Endothelial cell of umbilical vein (primary cell): ENCODE measurements around the gene IQSEC3. TPM values are rescaled to one million over a fixed set of nuclear protein-coding genes. Genes with fewer than 3 reads are reported as not detected.

Experiments
- BruUV-seq: library from RNA; stranded (reverse); fragments of 400-500 nt; replicated peaks from 2 replicates; lab custom pipeline; 2021; lab: Mats Ljungman, UMichigan
- CTCF ChIA-PET: fragments of 300-600, 350-600 bp; sonication (Branson Sonifier 250); formaldehyde crosslinking; loops from one replicate; lab custom pipeline; 2021; ENCODE audit warnings: antibody characterized with exemption, inconsistent platforms; lab: Charles Lee
- POLR2A ChIA-PET: fragments of 300-600, 350-600 bp; sonication (Branson Sonifier 250); formaldehyde crosslinking; loops from one replicate; lab custom pipeline; 2021; ENCODE audit warnings: antibody characterized with exemption, inconsistent platforms; lab: Charles Lee
- DNase-seq: peaks from one replicate; pipeline ENCODE4 v3.0.0-alpha.2; 2011; ENCODE audit warnings: low read depth, low spot score
- FAIRE-seq: peaks from 2 replicates; lab custom pipeline; 2011; peaks lifted over from hg19 to GRCh38; lab: Jason Lieb, UNC
- H2AFZ ChIP-seq: 2 replicates; pipeline ENCODE4 v1.6.0; 2012; ENCODE audit warnings: low read depth, low read length, control low read depth, inconsistent platforms
- H3K27ac ChIP-seq: 2 replicates; pipeline ENCODE4 v1.5.1; 2011; ENCODE audit warnings: low read depth, mild to moderate bottlenecking, control low read depth, low read length, moderate library complexity; ENCODE audit not compliant: insufficient read depth
- H3K27me3 ChIP-seq, 2 experiments: 2 replicates each; pipeline versions ENCODE4 v1.6.0 to v1.6.1; 2011; ENCODE audit warnings: low read length in 2 of 2, mixed read lengths in 1 of 2; ENCODE audit not compliant: control insufficient read depth in 2 of 2, insufficient read depth in 2 of 2
- H3K36me3 ChIP-seq, 2 experiments: 2 replicates in 1 of 2; 3 replicates in 1 of 2; pipeline ENCODE4 v1.5.1; 2011; ENCODE audit warnings: low read length in 2 of 2, mild to moderate bottlenecking in 1 of 2, moderate library complexity in 1 of 2; ENCODE audit not compliant: control insufficient read depth in 2 of 2, insufficient read depth in 2 of 2; ENCODE audit errors: extremely low read depth in 1 of 2
- H3K4me1 ChIP-seq: 3 replicates; pipeline ENCODE4 v1.5.1; 2011; ENCODE audit warnings: mild to moderate bottlenecking, low read length; ENCODE audit not compliant: control insufficient read depth, insufficient read depth; ENCODE audit errors: extremely low read depth
- H3K4me2 ChIP-seq: 2 replicates; pipeline ENCODE4 v1.6.1; 2011; ENCODE audit warnings: low read length, control low read depth, mixed read lengths; ENCODE audit not compliant: insufficient read depth
- H3K4me3 ChIP-seq, 3 experiments: fragments of 200-600 bp in 1 of 3; sonication (generic), shearing (Covaris generic) in 1 of 3; replicated peaks in 1 of 3; 2 replicates each; pipeline ENCODE4 v1.5.1; 2011 to 2016; ENCODE audit warnings: control low read depth in 3 of 3, low read length in 3 of 3, mild to moderate bottlenecking in 2 of 3, inconsistent platforms in 1 of 3, low read depth in 1 of 3, moderate library complexity in 1 of 3; ENCODE audit not compliant: insufficient read depth in 1 of 3
- H3K79me2 ChIP-seq: 2 replicates; pipeline ENCODE4 v1.6.0; 2012; ENCODE audit warnings: low read length, inconsistent platforms; ENCODE audit not compliant: control insufficient read depth, insufficient read depth
- H3K9ac ChIP-seq: replicated peaks from 2 replicates; pipeline ENCODE3; 2011; ENCODE audit warnings: low read length, control low read depth; ENCODE audit not compliant: insufficient read depth; ENCODE audit errors: extremely low read depth
- H3K9me1 ChIP-seq: replicated peaks from 3 replicates; pipeline ENCODE4 v1.6.0; 2011; ENCODE audit warnings: mild to moderate bottlenecking, low read length; ENCODE audit not compliant: control insufficient read depth, insufficient read depth; ENCODE audit errors: extremely low read depth
- H3K9me3 ChIP-seq: replicated peaks from 2 replicates; pipeline ENCODE4 v1.5.1; 2012; ENCODE audit warnings: low read length, inconsistent platforms; ENCODE audit not compliant: control insufficient read depth, insufficient read depth
- H4K20me1 ChIP-seq: replicated peaks from 2 replicates; pipeline ENCODE3; 2011; ENCODE audit warnings: mild to moderate bottlenecking, low read length; ENCODE audit not compliant: control insufficient read depth, insufficient read depth; ENCODE audit errors: extremely low read depth
- CTCF ChIP-seq, 2 donors: IDR thresholded peaks; 1 replicate in 1 of 2; 2 replicates in 1 of 2; pipeline ENCODE4 v1.5.1; 2011; ENCODE audit warnings: low read length in 2 of 2, mild to moderate bottlenecking in 2 of 2, moderate library complexity in 2 of 2, control low read depth in 1 of 2, inconsistent platforms in 1 of 2, low read depth in 1 of 2; ENCODE audit not compliant: insufficient read depth in 1 of 2; ENCODE audit errors: extremely low read depth in 1 of 2
- EZH2 ChIP-seq: IDR thresholded peaks from 2 replicates; pipeline ENCODE4 v1.6.1; 2012; ENCODE audit warnings: borderline replicate concordance, low read depth, mild to moderate bottlenecking, moderate library complexity, low read length, inconsistent platforms; ENCODE audit not compliant: severe bottlenecking
- FOS ChIP-seq: IDR thresholded peaks from 2 replicates; pipeline ENCODE4 v1.6.1; 2011; ENCODE audit warnings: mild to moderate bottlenecking, low read length, moderate library complexity, borderline replicate concordance; ENCODE audit not compliant: insufficient read depth
- GATA2 ChIP-seq: IDR thresholded peaks from 2 replicates; pipeline ENCODE4 v1.7.0; 2011; ENCODE audit warnings: low read depth, mild to moderate bottlenecking, moderate library complexity, mixed read lengths, low read length; ENCODE audit not compliant: insufficient read length, insufficient read depth
- JUN ChIP-seq: IDR thresholded peaks from 2 replicates; pipeline ENCODE4 v1.6.1; 2011; ENCODE audit warnings: borderline replicate concordance, low read depth; ENCODE audit not compliant: insufficient read length, insufficient read depth
- MYC ChIP-seq: IDR thresholded peaks from one replicate; pipeline ENCODE4 v1.6.1; 2011; ENCODE audit warnings: mild to moderate bottlenecking, low read depth, low read length
- POLR2A ChIP-seq: IDR thresholded peaks from 2 replicates; pipeline ENCODE4 v1.6.1; 2012; ENCODE audit warnings: low read depth, mild to moderate bottlenecking, control low read depth, low read length
- POLR2AphosphoS5 ChIP-seq: IDR thresholded peaks from 2 replicates; pipeline ENCODE4 v1.6.1; 2012; ENCODE audit warnings: low read depth, mild to moderate bottlenecking, control low read depth, low read length, moderate library complexity; ENCODE audit not compliant: insufficient read depth
- dilution Hi-C: fragments of 300-500 bp; cut with MboI; formaldehyde crosslinking; loops from one replicate; pipeline ENCODE4 v1.15.0; 2019; ENCODE audit warnings: low sequenced_read_pairs; ENCODE audit not compliant: extremely low pct_ligation_motif_present
- intact Hi-C: fragments of 100-400 bp; cut with micrococcal nuclease; formaldehyde crosslinking; loops from one replicate; pipeline ENCODE4 v1.10.0; 2022
- polyA plus RNA-seq, 4 experiments: library from polyadenylated mRNA; depleted of rRNA in 3 of 4; stranded (reverse) in 3 of 4; unstranded in 1 of 4; fragments of >200 nt; gene quantifications; 2 replicates each; pipeline versions ENCODE4 v1.2.1 to v1.2.3, GENCODE V29; 2011 to 2012; ENCODE audit warnings: missing spikeins in 1 of 4
- total RNA-seq: library from RNA; stranded (reverse); gene quantifications from 2 replicates; pipeline ENCODE4 v1.2.3, GENCODE V29; 2021
- TF ChIP-seq, protein P1 (sequence below): IDR thresholded peaks from 2 replicates; pipeline ENCODE4 v1.6.1; 2011; ENCODE audit not compliant: insufficient read depth, insufficient read length

The IQSEC3 gene
- total and polyA plus RNA-seq, 2 donors (not counting 3 experiments of a cell fraction or from before 2014, with no cell fraction given), result not detected

- H3K4me2 ChIP-seq, result no peak overlapping the region
- no peaks in the 10 kb centered on the region for H3K9me1 ChIP-seq
- no peaks in the 10 kb centered on the region for H3K4me1 ChIP-seq
- TF ChIP-seq POLR2AphosphoS5, result no peak
- TF ChIP-seq, protein P1, sequence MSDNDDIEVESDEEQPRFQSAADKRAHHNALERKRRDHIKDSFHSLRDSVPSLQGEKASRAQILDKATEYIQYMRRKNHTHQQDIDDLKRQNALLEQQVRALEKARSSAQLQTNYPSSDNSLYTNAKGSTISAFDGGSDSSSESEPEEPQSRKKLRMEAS, result no peak
- TF ChIP-seq MYC, result no peak
- no peak for TF ChIP-seq EZH2
- TF ChIP-seq JUN, result no peak
- no peak for TF ChIP-seq POLR2A
- TF ChIP-seq GATA2, result no peak
- no peak for TF ChIP-seq FOS
- no peak for TF ChIP-seq CTCF (IDR thresholded peaks at IDR 0.05; ENCODE audit: extremely low read depth in 1 of 2, insufficient read depth in 1 of 2, low read depth in 1 of 2, low read length in 2 of 2)
- no TSS peak for BruUV-seq
- H3K27ac ChIP-seq, result no peak overlapping the region
- POLR2A ChIA-PET, result no interaction called here
- no peaks in the 10 kb centered on the region for H3K27me3 ChIP-seq
- H3K36me3 ChIP-seq, result no peaks in the 10 kb centered on the region
- no peak for FAIRE-seq
- CTCF ChIA-PET, result no interaction called here
- no peaks in the 10 kb centered on the region for H4K20me1 ChIP-seq
- no peak overlapping the region for H3K4me3 ChIP-seq
- no peak overlapping the region for H3K9ac ChIP-seq
- intact Hi-C loops, result no loop called here
- no peaks in the 10 kb centered on the region for H3K79me2 ChIP-seq
- dilution Hi-C loops, result no loop called here
- DNase-seq, result no peak
- H2AFZ ChIP-seq, result no peak overlapping the region
- no peaks in the 10 kb centered on the region for H3K9me3 ChIP-seq
Observed at GRCh38 chr12:154058-154457, 87.5 kb downstream of the IQSEC3 start.
